GM21723 (cell line): ENCODE data around the gene PI4K2A.
A peak's percentile ranks its signal among the peaks of the same experiment; 100 is the strongest.

Experiments
- ATAC-seq: cut with Tn5 transposase; IDR thresholded peaks from one replicate; pipeline ENCODE4 v1.9.1; 2021; ENCODE audit warnings: mild to moderate bottlenecking, moderate library complexity; ENCODE audit not compliant: unreplicated experiment

The PI4K2A gene

GRCh38 chr10:97703398-97704067, 63.1 kb downstream of the PI4K2A start:
- ATAC-seq: no peak

GRCh38 chr10:97704341-97704740, 63.9 kb downstream of the PI4K2A start:
- no peak for ATAC-seq

GRCh38 chr10:97705006-97705670, 64.7 kb downstream of the PI4K2A start:
- no peak for ATAC-seq

GRCh38 chr10:97707134-97707861, 66.8 kb downstream of the PI4K2A start:
- no peak for ATAC-seq

- no peak for ATAC-seq
These were observed 67.7 kb downstream of the PI4K2A start for GRCh38 chr10:97708167-97708566.

GRCh38 chr10:97708976-97709946, 68.8 kb downstream of the PI4K2A start:
- ATAC-seq: no peak

- ATAC-seq: no peak
These were observed 71.4 kb downstream of the PI4K2A start for GRCh38 chr10:97711640-97712572.

GRCh38 chr10:97713339-97713825, 72.9 kb downstream of the PI4K2A start, which contains the start of gene MARVELD1:
Gene MARVELD1, plus strand, starts transcription at chr10:97713730. Its CDS starts 147 bp downstream, at chr10:97713877.
- ATAC-seq: no peak

GRCh38 chr10:97713826-97714400, 73.4 kb downstream of the PI4K2A start:
- ATAC-seq: peak; percentile 82

- ATAC-seq: peak; percentile 36
These were observed 74.2 kb downstream of the PI4K2A start for GRCh38 chr10:97714401-97715258.

GRCh38 chr10:97715259-97715874, 74.9 kb downstream of the PI4K2A start:
- ATAC-seq: no peak

GRCh38 chr10:97717627-97718026, 77.2 kb downstream of the PI4K2A start:
- no peak for ATAC-seq

GRCh38 chr10:97718178-97718577, 77.7 kb downstream of the PI4K2A start:
- no peak for ATAC-seq

GRCh38 chr10:97718659-97719142, 78.2 kb downstream of the PI4K2A start:
- no peak for ATAC-seq

GRCh38 chr10:97719602-97720001, 79.1 kb downstream of the PI4K2A start:
- no peak for ATAC-seq

- no peak for ATAC-seq
These were observed 81.7 kb downstream of the PI4K2A start for GRCh38 chr10:97721871-97722780.
